Nephron (organoid): ENCODE data around the gene RPS6KC1.

Experiments used
- H3K27ac Mint-ChIP-seq, 3 experiments: 2 replicates each; pipeline ENCODE4 v1.8.0; 2020; ENCODE audit warnings: mixed read lengths in 3 of 3, mild to moderate bottlenecking in 2 of 3, moderate library complexity in 1 of 3
- H3K27me3 Mint-ChIP-seq: 2 replicates; pipeline ENCODE4 v1.8.0; 2021; ENCODE audit warnings: low read depth, mild to moderate bottlenecking, moderate library complexity, mixed read lengths
- H3K36me3 Mint-ChIP-seq: 2 replicates; pipeline ENCODE4 v1.8.0; 2020; ENCODE audit warnings: low read depth, mixed read lengths
- H3K4me1 Mint-ChIP-seq: 2 replicates; pipeline ENCODE4 v1.8.0; 2020; ENCODE audit warnings: mixed read lengths
- H3K4me3 Mint-ChIP-seq, 3 experiments: 2 replicates each; pipeline ENCODE4 v1.8.0; 2020; ENCODE audit warnings: mild to moderate bottlenecking in 3 of 3, mixed read lengths in 3 of 3, moderate library complexity in 2 of 3
- H3K9me3 Mint-ChIP-seq: 2 replicates; pipeline ENCODE4 v1.8.0; 2020; ENCODE audit warnings: mixed read lengths
- CTCF ChIP-seq, 3 experiments: fragments of 200-600 bp; sonication (generic); IDR thresholded peaks; one replicate each; pipeline ENCODE4 v1.5.0; 2021; ENCODE audit warnings: antibody characterized with exemption in 3 of 3; ENCODE audit not compliant: unreplicated experiment in 3 of 3

RPS6KC1 gene

GRCh38 chr1:213287987-213288386 is 236.9 kb downstream of the RPS6KC1 start:
- peaks cover 8% of the 10 kb centered on the region for H3K36me3 Mint-ChIP-seq
- H3K27me3 Mint-ChIP-seq: peaks cover 6% of the 10 kb centered on the region
- peaks cover 7% of the 10 kb centered on the region for H3K9me3 Mint-ChIP-seq
- H3K4me3 Mint-ChIP-seq: no peak overlapping the region
- no peak for TF ChIP-seq CTCF (IDR thresholded peaks at IDR 0.05; ENCODE audit: unreplicated experiment in 3 of 3)
- no peak overlapping the region for H3K27ac Mint-ChIP-seq
- H3K4me1 Mint-ChIP-seq: no peaks in the 10 kb centered on the region

- H3K36me3 Mint-ChIP-seq: peaks cover 3% of the 10 kb centered on the region
- H3K27me3 Mint-ChIP-seq: peaks cover 3% of the 10 kb centered on the region
- H3K27ac Mint-ChIP-seq: no peak overlapping the region
- H3K4me1 Mint-ChIP-seq: no peaks in the 10 kb centered on the region
- no peak for TF ChIP-seq CTCF (IDR thresholded peaks at IDR 0.05; ENCODE audit: unreplicated experiment in 3 of 3)
- H3K9me3 Mint-ChIP-seq: peaks cover 3% of the 10 kb centered on the region
- H3K4me3 Mint-ChIP-seq: no peak overlapping the region
Measured at GRCh38 chr1:213291526-213291925, 240.5 kb downstream of the RPS6KC1 start.

GRCh38 chr1:213292614-213293013 is 241.6 kb downstream of the RPS6KC1 start:
- TF ChIP-seq CTCF (IDR thresholded peaks at IDR 0.05; ENCODE audit: unreplicated experiment in 3 of 3): no peak
- no peak overlapping the region for H3K4me3 Mint-ChIP-seq

GRCh38 chr1:213295860-213296259 is 244.8 kb downstream of the RPS6KC1 start:
- H3K27ac Mint-ChIP-seq: no peak overlapping the region
- peaks cover 3% of the 10 kb centered on the region for H3K9me3 Mint-ChIP-seq
- TF ChIP-seq CTCF (IDR thresholded peaks at IDR 0.05; ENCODE audit: unreplicated experiment in 3 of 3): no peak
- peaks cover 3% of the 10 kb centered on the region for H3K36me3 Mint-ChIP-seq
- H3K4me1 Mint-ChIP-seq: no peaks in the 10 kb centered on the region
- no peak overlapping the region for H3K4me3 Mint-ChIP-seq
- no peaks in the 10 kb centered on the region for H3K27me3 Mint-ChIP-seq

More at GRCh38 chr1:213292614-213293013, 241.6 kb downstream of the RPS6KC1 start:
- Mint-ChIP-seq H3K27ac (no peak overlapping the region), H3K4me1 (no peaks in the 10 kb centered on the region), H3K9me3 (peaks cover 3% of the 10 kb centered on the region), H3K27me3 (peaks cover 1% of the 10 kb centered on the region), H3K36me3 (peaks cover 3% of the 10 kb centered on the region)

GRCh38 chr1:213296558-213296957 is 245.5 kb downstream of the RPS6KC1 start:
- Mint-ChIP-seq H3K27me3 (no peaks in the 10 kb centered on the region), H3K4me1 (no peaks in the 10 kb centered on the region)
- TF ChIP-seq CTCF (IDR thresholded peaks at IDR 0.05; ENCODE audit: unreplicated experiment in 3 of 3): no peak

GRCh38 chr1:213297021-213297420 is 246.0 kb downstream of the RPS6KC1 start:
- Mint-ChIP-seq H3K36me3 (peaks cover 3% of the 10 kb centered on the region), H3K27me3 (no peaks in the 10 kb centered on the region), H3K9me3 (peaks cover 3% of the 10 kb centered on the region), H3K4me3 (no peak overlapping the region), H3K4me1 (no peaks in the 10 kb centered on the region), H3K27ac (no peak overlapping the region)
- no peak for TF ChIP-seq CTCF (IDR thresholded peaks at IDR 0.05; ENCODE audit: unreplicated experiment in 3 of 3)

More at GRCh38 chr1:213296558-213296957, 245.5 kb downstream of the RPS6KC1 start:
- H3K36me3 Mint-ChIP-seq: peaks cover 3% of the 10 kb centered on the region
- H3K9me3 Mint-ChIP-seq: peaks cover 3% of the 10 kb centered on the region
- no peak overlapping the region for H3K27ac Mint-ChIP-seq
- H3K4me3 Mint-ChIP-seq: no peak overlapping the region
